Hematopoietic multipotent progenitor cell treated with erythropoietin and hydrocortisone succinate and interleukin-3 and kit ligand, for 15 days (in vitro differentiated cells): ENCODE data around the gene CD163L1.
"Not testable (repeated sequence)": the region's sequence is repeated elsewhere in the genome, so short reads cannot be mapped to it uniquely, and the experiment has no call there.

ENCODE experiments used
- DNase-seq: peaks from one replicate; pipeline ENCODE4 v3.0.0-alpha.2; 2015; ENCODE audit warnings: low spot score

The CD163L1 gene

GRCh38 chr12:7404275-7404674 lies 39.7 kb downstream of the CD163L1 start:
- no peak for DNase-seq

DNA sequence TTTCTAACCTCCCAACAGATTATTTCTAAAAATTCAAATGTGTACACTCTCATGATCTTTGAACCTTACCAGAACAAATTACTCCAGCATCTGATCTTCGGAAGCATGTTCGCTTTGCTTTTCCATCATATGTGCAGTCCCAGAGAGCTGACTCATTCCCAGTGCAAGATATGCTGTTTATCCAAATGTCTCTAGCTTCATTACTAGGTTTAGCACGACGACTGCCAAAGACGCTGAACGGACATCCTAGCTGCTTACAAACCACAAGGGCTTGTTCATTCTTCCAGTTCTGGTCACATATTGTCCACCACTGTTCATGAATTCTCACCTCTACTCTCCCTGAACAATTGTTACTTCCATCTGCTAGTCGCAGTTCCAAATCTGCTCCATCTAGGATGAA lies 40.5 kb downstream of the CD163L1 start:
- no peak for DNase-seq

DNA sequence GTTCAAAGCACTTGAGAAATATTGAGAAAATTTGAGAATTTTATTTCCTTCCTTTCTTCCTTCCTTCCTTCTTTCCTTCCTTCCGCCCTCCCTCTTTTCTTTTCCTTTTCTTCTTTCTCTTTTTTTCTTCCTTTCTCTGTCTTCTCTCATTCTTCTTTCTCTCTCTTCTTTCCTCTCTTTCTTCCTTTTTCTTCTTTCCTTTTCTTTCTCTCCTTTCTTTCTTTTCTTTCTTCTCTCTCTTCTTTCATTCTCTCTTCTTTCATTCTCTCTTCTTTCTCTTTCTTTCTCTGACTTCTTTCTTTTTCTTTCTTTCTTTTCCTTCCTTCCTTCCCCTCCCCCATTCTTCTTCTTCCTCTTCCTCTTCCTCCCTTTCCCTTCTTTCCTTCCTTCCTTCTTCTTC lies 44.9 kb downstream of the CD163L1 start:
- DNase-seq: no peak

DNA sequence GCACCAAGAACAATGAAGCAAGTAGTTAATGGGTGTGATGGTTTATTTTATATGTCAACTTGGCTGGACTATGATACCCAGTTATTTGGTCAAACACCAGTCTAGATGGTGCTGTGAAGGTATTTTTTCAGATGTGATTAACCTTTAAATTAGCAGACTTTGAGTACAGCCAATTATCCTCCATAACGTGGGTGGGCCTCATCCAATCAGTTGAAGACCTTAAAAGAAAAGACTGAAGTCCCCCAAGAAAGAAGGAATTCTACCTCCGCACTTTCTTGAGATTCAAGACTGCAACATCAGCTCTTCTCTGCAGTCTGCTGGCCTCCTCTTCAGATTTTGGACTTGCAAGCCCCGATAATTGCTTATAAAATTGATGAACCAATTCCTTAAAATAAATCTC lies 47.5 kb downstream of the CD163L1 start:
- no peak for DNase-seq

DNA sequence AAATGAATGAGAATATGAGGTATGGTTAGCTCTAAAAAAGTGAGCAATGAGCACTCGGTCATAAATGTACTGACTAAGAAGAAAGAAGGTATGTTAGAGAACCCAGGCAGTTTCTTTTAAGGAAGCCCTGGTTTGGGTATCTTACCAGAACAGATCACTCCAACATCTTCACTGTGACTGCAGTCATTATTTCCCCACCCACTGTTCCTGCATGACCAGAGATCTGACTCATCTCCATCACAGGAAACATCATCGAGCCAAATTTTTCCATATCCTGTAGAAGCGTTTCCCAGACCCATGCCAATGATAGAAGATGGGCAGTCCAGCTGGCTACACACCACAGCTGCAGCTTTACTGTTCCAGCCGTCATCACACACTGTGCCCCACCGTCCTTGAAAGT lies 48.0 kb downstream of the CD163L1 start:
- no peak for DNase-seq

DNA sequence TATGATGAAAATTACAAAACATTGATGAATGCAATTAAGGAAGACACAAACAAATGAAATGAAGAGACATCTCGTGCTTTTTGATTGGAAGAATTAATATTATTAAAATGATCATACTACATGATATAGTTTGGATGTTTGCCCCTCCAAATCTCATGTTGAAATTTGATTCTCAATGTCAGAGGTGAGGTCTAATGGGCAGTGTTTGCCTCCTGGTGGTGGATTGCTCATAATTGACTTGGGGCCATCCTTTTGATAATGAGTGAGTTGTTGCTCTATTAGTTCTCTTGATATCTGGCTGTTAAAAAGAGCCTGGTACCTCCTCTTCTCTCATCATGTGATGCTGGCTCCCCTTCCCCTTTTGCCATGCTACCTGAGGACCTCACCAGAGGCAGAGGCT lies 56.7 kb downstream of the CD163L1 start:
- DNase-seq: peak; percentile 14

DNA sequence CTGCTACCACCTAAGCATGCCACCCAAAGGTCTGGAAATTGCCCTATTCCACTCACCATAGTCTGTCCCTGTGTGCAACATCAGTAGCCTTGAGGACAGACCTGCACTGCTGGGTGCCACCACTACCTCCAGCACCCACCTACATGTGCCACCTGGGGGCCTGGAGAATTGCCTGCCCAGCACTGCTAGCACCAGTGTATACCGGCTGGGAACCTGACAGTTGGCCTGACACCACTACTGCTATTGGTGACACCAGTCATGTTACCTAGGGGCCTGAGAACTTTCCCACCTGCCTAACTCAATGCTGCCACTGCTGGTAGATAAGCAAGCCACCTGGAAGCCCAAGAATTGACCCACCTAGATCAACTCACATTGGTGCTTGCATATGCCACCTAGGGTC lies 60.8 kb downstream of the CD163L1 start:
- no peak for DNase-seq

- no peak for DNase-seq
These were observed 67.8 kb downstream of the CD163L1 start for GRCh38 chr12:7376196-7376595.

- DNase-seq: no peak
These were observed 68.8 kb downstream of the CD163L1 start for GRCh38 chr12:7375145-7375543.

- DNase-seq: peak; percentile 46
These were observed 69.4 kb downstream of the CD163L1 start for GRCh38 chr12:7374423-7375144.

DNA sequence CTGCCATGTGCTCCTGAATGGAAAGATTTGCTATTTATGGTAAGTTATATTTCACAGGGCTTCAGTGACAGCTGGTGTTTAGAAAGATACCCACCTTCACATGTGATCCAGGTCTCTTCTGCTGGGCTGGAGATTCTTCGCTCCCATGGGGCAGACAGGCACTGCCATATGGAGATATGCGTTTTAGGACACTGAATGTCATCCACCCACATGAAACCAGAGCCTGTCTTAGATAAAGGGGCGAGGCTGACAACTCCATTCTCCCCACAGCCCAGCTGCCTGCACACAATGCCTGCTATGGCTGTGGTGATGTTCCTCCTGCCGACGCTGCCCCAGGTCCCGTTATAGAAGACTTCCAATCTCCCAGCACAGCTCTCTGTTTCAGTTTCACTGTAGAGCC lies 70.7 kb downstream of the CD163L1 start:
- DNase-seq: no peak

GRCh38 chr12:7369274-7369729 lies 74.7 kb downstream of the CD163L1 start:
- DNase-seq: no peak

GRCh38 chr12:7362734-7363133 lies 81.2 kb downstream of the CD163L1 start:
- no peak for DNase-seq

- DNase-seq: no peak
These were observed 82.7 kb downstream of the CD163L1 start for GRCh38 chr12:7361265-7361664.

DNA sequence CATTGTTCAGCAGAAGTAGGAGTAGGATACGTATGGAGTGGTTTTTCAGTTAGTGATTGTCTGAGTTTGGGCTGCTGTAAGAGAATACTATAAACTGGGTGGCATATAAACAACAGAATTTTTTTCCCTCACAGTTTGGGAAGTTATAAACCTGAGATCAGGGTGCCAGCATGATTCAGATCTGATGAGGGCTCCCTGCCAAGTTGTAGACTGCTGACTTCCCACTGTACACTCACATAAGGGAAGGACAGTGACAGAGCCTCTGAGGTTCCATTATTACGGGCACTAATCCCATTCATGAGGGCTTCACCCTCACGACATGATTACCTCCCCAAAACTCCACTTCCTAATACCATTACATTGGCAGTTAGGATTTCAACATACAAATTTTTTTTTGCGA lies 89.4 kb downstream of the CD163L1 start:
- no peak for DNase-seq

DNA sequence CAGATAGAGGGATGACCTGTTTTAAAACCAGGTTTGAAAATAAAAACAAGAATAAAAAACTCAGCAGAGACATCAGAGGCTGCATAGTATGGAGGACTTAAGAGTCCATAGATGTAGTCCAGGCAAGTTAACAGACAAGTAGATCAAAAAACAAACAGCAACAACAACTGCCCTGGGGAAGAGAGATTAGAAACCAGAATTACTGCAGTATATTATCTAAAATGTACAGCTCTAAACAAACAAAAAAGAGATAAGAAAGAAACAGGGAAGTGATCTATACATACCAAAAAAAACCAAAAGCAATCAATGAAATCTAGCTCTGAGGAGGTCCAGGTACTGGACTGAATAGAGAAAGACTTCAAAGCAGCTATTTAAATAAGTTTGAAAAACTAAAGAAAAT lies 91.3 kb downstream of the CD163L1 start:
- no peak for DNase-seq

- no peak for DNase-seq
These were observed 92.8 kb downstream of the CD163L1 start for GRCh38 chr12:7351177-7351576.

- no peak for DNase-seq
These were observed 94.5 kb downstream of the CD163L1 start for GRCh38 chr12:7349418-7349817.

DNA sequence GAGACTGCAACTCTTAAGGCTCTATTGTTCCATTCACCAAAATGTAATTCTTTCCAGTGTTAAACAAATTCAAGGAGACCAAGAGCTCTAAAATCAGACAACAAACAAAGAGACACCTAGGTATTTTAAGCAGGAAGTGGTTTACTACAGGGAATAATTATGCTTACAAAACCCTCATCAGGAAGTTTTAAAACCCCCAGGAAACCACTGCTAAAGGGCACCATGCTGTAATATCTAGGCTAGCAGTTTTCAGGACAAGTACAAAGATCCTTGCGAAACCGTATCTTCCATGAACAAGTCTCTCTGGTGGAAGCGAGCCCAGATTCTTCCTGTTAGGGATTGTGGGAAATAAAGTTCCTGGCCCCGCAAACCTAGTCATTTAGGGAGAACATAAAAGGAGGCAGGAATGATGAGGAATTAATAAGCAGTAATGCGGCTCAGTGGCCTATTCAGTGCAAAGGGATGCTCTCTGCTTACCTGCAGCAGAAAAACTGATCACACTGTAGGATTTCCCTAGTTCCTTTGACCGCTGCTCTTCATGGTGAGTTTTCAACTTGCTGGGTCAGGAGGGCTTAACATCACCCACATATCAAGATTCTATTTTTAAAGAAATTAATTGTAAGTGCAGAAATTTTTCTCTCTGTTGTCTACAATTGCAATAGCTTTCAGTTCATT lies 97.3 kb downstream of the CD163L1 start:
- DNase-seq: no peak

GRCh38 chr12:7344833-7345606 lies 98.9 kb downstream of the CD163L1 start:
- no peak for DNase-seq

- no peak for DNase-seq
These were observed 104.3 kb downstream of the CD163L1 start for GRCh38 chr12:7339675-7340074.

DNA sequence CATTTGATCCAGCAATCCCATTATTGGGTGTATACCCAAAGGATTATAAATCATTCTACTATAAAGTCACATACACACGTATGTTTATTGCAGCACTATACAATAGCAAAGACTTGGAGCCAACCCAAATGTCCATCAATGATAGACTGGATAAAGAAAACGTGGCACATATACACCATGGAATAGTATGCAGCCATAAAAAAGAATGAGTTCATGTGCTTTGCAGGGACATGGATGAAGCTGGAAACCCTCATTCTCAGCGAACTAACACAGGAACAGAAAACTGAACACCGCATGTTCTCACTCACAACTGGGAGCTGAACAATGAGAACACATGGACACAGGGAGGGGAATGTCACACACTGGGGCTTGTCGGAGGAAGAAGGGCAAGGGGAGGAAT lies 106.2 kb downstream of the CD163L1 start:
- not testable (repeated sequence) for DNase-seq

- no peak for DNase-seq
These were observed 116.0 kb downstream of the CD163L1 start for GRCh38 chr12:7327918-7328317.
